Stimulated activated CD8-positive, alpha-beta memory T cell treated with anti-CD3 and anti-CD28 coated beads, Interleukin-4, amount 100 ng/mL, for 4 hours (primary cell): ENCODE results near the gene COBL.

Source experiments
- DNase-seq, 2 donors: peaks; one replicate each; pipeline ENCODE4 v3.0.0-alpha.2; 2020; ENCODE audit warnings: low read depth in 2 of 2, low spot score in 1 of 2

COBL gene

GRCh38 chr7:51027935-51028830 is 288.4 kb downstream of the COBL start:
- no peak for DNase-seq

- DNase-seq = no peak
Observed at GRCh38 chr7:51027106-51027934, 289.3 kb downstream of the COBL start.

- DNase-seq = no peak
Observed at GRCh38 chr7:51026341-51026740, 290.3 kb downstream of the COBL start.

- DNase-seq = no peak
Observed at GRCh38 chr7:51025668-51026067, 290.9 kb downstream of the COBL start.

GRCh38 chr7:51024867-51025266 is 291.7 kb downstream of the COBL start:
- DNase-seq = no peak

GRCh38 chr7:51023547-51023946 is 293.1 kb downstream of the COBL start:
- DNase-seq = no peak

- no peak for DNase-seq
Observed at GRCh38 chr7:51022821-51023220, 293.8 kb downstream of the COBL start.

DNA sequence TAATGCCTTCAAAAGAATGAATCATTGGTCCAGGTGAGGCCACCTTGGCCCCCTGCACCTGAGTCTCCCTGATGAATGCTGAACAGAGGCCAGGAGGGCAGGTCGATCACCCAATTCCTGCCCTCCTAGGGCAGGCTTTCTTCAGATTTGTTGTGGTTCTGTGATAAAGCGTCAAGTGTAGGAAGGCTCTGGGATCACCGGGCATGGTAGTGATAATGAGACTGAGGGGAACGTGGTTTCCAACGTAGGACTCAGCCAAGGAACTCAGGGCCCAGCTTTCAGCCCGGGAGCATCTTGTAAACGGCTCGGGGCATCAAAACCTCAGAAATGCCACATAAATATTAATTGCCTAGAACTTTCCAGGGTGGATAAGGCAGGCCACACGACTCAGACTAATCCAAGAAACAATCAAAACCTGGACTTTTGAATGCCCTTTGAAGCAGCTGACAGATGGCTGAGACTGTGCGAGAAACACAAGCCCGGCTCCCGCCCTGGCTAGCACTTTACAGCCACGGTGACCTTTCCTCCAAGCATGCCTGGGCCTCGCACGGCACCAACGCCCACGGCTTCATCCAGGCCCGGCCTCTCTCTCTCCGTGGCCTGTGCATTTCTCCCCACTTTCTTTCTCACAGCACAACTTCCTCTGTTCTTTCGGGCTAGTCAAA is 294.6 kb downstream of the COBL start:
- no peak for DNase-seq

DNA sequence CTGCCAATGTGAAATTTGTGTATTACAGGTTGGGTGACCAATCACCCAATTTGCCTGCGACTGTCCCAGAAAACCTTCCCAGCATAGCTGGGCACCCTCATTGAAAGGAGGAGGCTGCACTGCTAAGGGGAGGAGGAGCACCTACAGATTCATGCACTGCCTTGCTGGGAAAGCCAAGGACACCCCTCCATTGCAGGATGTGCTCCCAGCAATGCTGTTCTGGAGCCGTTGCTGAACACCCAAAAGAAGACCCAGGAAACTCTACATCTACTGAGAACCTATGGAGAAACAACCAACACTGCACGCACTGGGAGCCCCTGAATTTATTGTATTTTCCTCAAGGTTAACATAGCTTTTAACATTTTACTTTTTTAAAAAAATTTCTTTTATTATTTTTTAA is 295.7 kb downstream of the COBL start:
- no peak for DNase-seq

- DNase-seq = no peak
Observed at GRCh38 chr7:51019891-51020870, 296.4 kb downstream of the COBL start.

GRCh38 chr7:51019191-51019844 is 297.3 kb downstream of the COBL start:
- DNase-seq = no peak

DNA sequence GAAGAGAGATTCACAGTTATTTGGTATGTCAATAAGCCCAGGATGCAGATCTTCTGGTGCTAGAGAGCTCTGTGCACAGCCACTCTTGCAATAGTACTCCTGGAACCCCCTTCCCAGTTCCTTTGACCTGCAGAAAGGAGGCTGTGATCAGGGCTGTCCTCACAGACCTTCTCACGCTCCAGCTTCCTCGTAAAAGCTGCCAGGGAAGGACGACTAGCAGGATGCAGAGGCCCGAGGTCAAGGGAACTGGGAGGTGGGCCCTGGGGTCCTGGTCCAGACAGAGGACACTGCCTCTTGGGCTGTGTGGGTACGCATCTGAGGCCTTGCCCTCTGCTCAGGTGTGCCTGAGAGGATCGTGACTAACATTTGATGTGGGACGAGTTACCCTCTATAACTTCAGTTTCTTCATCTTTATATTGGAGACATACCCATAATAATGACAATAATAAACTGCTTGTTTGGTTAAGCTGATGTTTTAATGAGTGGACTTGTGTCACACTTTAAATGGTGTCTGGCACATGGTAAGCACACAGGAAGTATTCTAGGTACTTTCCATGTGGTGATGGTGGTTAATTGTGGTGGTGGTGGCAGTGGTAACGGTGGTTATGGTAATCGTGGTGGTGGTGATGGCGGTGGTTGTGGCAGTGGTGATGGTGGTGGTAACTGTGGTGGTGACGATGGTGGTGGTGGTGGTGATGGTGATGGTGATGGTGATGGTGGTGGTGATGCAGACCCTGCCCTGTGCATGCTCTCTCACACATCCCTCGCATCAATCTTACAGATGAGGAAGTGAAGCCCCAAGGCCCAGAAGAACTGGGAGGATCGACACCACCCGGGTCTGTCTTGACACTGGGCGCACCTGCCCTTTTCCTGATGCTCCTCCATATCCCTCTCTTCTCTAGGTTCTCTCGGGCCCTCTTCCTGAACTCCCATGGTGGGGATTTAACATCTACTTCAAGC is 298.8 kb downstream of the COBL start:
- DNase-seq = no peak

- no peak for DNase-seq
Observed at GRCh38 chr7:51016546-51016945, 300.1 kb downstream of the COBL start.

- no peak for DNase-seq
Observed at GRCh38 chr7:51015581-51015980, 301.0 kb downstream of the COBL start.

GRCh38 chr7:51014811-51015210 is 301.8 kb downstream of the COBL start:
- DNase-seq = no peak

DNA sequence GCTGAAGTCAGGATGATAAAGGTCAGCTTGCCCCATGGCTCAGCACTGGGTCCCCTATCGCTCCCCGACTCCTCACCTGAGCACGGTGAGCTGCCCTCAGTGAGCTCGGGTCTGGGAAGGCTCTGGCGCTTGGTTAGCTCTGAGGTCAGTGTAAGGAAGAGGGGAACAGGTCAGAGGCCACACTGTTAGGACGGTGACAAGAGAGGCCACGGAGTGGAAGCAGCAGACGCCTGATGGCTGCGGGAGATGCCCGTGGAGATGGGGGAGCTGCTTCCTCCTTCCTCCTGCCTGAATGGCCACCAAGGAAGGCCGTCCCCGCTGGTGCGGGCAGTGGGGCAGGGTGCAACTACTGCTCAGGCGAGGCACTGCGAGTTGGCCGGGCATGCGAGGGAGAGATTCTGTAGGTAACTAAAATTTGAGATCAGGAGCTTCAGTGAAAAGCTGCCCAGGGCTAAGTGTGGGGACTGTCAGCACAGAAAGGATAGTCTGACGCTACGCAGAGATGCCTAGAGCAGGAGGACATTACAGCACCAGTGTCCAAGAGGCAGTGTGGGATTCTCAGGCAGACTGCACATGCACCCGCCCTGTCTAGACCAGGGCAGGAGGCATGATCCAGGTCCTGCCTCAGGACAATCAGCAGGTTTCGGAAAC is 302.6 kb downstream of the COBL start:
- no peak for DNase-seq

DNA sequence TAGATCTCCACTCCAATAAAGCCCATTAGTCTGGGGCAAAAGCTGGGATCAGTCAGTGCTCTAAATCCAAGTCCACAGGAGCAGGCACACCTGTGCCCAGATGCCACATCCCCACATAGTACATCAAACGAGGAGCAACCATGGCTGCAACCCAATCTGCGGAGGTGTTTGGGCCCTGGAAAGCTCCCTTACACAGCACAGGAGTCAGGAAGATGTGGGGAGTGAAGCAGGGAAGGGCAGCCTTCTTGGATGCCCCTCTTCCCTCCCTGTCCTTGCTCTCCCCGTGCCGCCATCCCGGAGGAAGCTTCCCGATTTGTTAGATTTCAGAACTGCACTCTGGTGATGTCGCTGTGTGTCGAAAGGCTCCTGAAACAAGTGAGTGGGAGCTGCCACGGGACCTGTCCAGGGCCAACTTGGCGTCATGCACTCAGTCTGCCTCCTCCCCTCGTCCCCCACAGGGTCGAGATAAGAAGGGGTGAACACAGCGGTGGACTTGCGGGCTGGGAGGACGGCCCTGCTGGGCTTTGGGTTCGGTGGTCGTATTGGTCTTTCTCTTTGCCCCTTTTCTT is 303.3 kb downstream of the COBL start:
- DNase-seq = no peak
